ENCODE results near the gene TRIM39. TPM values are rescaled to one million over a fixed set of nuclear protein-coding genes. Genes with fewer than 3 reads are reported as not detected.

Gene TRIM39
- total and polyA plus RNA-seq, 9 of the 15 experiments (the other 6 are each of a cell fraction or from before 2014, with no cell fraction given): 5.6 to 17.7 (median 12.8) TPM

GRCh38 chr6:30325873-30326525, 728 bp upstream of the TRIM39 start (continued):
- no peak for TF ChIP-seq E2F8 (IDR thresholded peaks at IDR 0.05; ENCODE audit: low read depth, partially characterized antibody)
- peak; percentile 12; the same call in 1 of the 2 replicates for TF ChIP-seq ZNF316 (IDR thresholded peaks at IDR 0.05)
- TF ChIP-seq NFATC3 (IDR thresholded peaks at IDR 0.05): no peak
- no peak for TF ChIP-seq POLR3G (IDR thresholded peaks at IDR 0.05; ENCODE audit: extremely low read depth, insufficient read length, insufficient replicate concordance)
- 0 out of 2 replicates have a peak, but pooled peaks have one; percentile 36 for TF ChIP-seq ZNF764 (CRISPR knock-in tag; IDR thresholded peaks at IDR 0.05; ENCODE audit: low read depth)
- no peak for TF ChIP-seq COPS2 (conservative IDR thresholded peaks at IDR 0.05)
- no peak for TF ChIP-seq ZNF3 (CRISPR knock-in tag; IDR thresholded peaks at IDR 0.05)
- TF ChIP-seq ZNF77 (CRISPR knock-in tag; IDR thresholded peaks at IDR 0.05): no peak
- no peak for TF ChIP-seq TFE3 (CRISPR knock-in tag; IDR thresholded peaks at IDR 0.05)
- TF ChIP-seq ZBTB17 (CRISPR knock-in tag; IDR thresholded peaks at IDR 0.05): no peak
- peak; percentile 75 for TF ChIP-seq ZNF395 (CRISPR knock-in tag; IDR thresholded peaks at IDR 0.05)
- no peak for TF ChIP-seq BCOR (IDR thresholded peaks at IDR 0.05)
- no peak for TF ChIP-seq ZKSCAN3 (CRISPR knock-in tag; IDR thresholded peaks at IDR 0.05)
- no peak for TF ChIP-seq ATF7 (IDR thresholded peaks at IDR 0.05)
- no peak for TF ChIP-seq SMAD4 (CRISPR knock-in tag; conservative IDR thresholded peaks at IDR 0.05)
- TF ChIP-seq MLX (CRISPR knock-in tag; conservative IDR thresholded peaks at IDR 0.05): 0 out of 4 replicates have a peak, but pooled peaks of 1 of the 2 experiments have one; percentile 79
- TF ChIP-seq DEAF1 (CRISPR knock-in tag; IDR thresholded peaks at IDR 0.05): no peak
- TF ChIP-seq MCM3 (IDR thresholded peaks at IDR 0.05): no peak
- no peak for TF ChIP-seq U2AF1 (optimal IDR thresholded peaks at IDR 0.05; ENCODE audit: low read depth, low read length)
- no peak for TF ChIP-seq SRSF7 (optimal IDR thresholded peaks at IDR 0.05; ENCODE audit: low read depth, low read length)
- no peak; the same call in 1 of the 2 replicates for TF ChIP-seq RNF2 (IDR thresholded peaks at IDR 0.05)
- TF ChIP-seq ZNF12 (CRISPR knock-in tag; IDR thresholded peaks at IDR 0.05): 0 out of 2 replicates have a peak, but pooled peaks have one; percentile 37
